MG63 (cell line): ENCODE measurements around the gene KCNN3. TPM values are rescaled to one million over a fixed set of nuclear protein-coding genes. Genes with fewer than 3 reads are reported as not detected.

Source experiments
- DNase-seq: peaks from one replicate; pipeline ENCODE4 v3.0.0-alpha.2; 2020
- H3K27me3 ChIP-seq: fragments of 250-450 bp; sonication (Bioruptor Pico); 2 replicates; pipeline ENCODE4 v1.5.1; 2020; ENCODE audit warnings: mild to moderate bottlenecking, moderate library complexity
- H3K36me3 ChIP-seq: fragments of 250-450 bp; sonication (Bioruptor Pico); 2 replicates; pipeline ENCODE4 v1.5.1; 2020; ENCODE audit warnings: mild to moderate bottlenecking, moderate library complexity
- H3K4me3 ChIP-seq: fragments of 250-450 bp; sonication (Bioruptor Pico); 2 replicates; pipeline ENCODE4 v1.5.1; 2020; ENCODE audit warnings: mild to moderate bottlenecking, moderate library complexity
- H3K9me3 ChIP-seq: fragments of 250-450 bp; sonication (Bioruptor Pico); 2 replicates; pipeline ENCODE4 v1.5.1; 2020; ENCODE audit warnings: mild to moderate bottlenecking, moderate library complexity
- total RNA-seq: library from RNA; depleted of rRNA; stranded (reverse); fragments of >200 nt; shearing (Covaris generic); gene quantifications from 2 replicates; pipeline ENCODE4 v1.2.3, GENCODE V29; 2014; ENCODE audit warnings: low replicate concordance

Gene KCNN3
- total RNA-seq, 1 experiment from 2014 or later: 1.6 TPM

GRCh38 chr1:154764181-154764580, 105.9 kb downstream of the KCNN3 start:
- Histone ChIP-seq H3K9me3 (no peaks in the 10 kb centered on the region), H3K36me3 (no peaks in the 10 kb centered on the region), H3K27me3 (peaks cover 44% of the 10 kb centered on the region)

DNA sequence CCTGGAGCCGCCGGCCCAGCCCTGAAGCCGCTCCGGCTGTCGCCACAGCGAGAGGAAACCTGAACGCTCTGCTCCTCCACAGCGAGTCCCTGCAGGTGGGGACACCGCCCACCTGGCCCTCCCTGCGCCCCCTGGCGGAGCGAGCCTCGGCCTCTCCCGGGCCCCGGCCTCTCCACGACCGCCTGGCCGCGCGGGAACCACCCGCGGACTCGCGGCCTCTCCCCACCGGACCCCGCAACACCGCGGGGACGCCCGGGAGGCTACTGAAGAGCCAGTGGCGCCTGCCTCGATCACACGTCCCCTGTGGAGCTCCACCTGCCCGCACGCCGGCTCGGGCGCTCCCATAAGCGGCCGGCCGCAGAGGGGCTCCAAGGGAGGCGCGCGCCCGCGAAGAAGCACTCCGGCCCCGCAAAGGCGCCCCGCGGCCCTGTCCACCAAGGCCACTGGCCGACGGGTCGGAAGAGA, 109.6 kb downstream of the KCNN3 start:
- Histone ChIP-seq H3K9me3 (no peaks in the 10 kb centered on the region), H3K27me3 (peaks cover 41% of the 10 kb centered on the region), H3K36me3 (no peaks in the 10 kb centered on the region), H3K4me3 (no peak overlapping the region)
- DNase-seq: no peak

More at GRCh38 chr1:154764181-154764580, 105.9 kb downstream of the KCNN3 start:
- no peak for DNase-seq
- H3K4me3 ChIP-seq: no peak overlapping the region

GRCh38 chr1:154759793-154760192, 110.3 kb downstream of the KCNN3 start:
- H3K27me3 ChIP-seq: peaks cover 36% of the 10 kb centered on the region
- H3K36me3 ChIP-seq: no peaks in the 10 kb centered on the region
- DNase-seq: no peak
- no peaks in the 10 kb centered on the region for H3K9me3 ChIP-seq
- no peak overlapping the region for H3K4me3 ChIP-seq

GRCh38 chr1:154759196-154759595, 110.9 kb downstream of the KCNN3 start:
- no peaks in the 10 kb centered on the region for H3K9me3 ChIP-seq
- no peaks in the 10 kb centered on the region for H3K36me3 ChIP-seq
- peaks cover 30% of the 10 kb centered on the region for H3K27me3 ChIP-seq
- DNase-seq: no peak
- no peak overlapping the region for H3K4me3 ChIP-seq

DNA sequence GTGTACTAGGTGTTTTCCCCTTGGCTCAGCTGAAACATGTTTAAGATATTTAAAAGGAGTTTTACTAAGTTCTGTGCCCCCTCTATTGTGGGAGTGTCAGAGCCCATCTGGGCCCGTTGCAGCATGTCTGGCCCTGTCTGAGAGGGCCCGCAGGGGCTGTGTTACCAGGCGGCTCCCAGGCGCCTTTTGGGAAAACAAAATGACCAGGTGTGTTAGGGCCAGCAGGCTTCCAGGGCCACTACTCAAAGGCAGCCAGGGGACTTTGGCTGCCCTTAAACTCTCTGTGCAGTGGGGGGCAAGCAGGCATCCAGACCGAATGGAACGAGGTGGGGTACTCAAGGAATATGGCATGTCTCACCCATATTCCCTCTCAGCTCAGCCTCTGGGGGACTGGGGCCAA, 111.7 kb downstream of the KCNN3 start:
- no peak for DNase-seq
- H3K9me3 ChIP-seq: no peaks in the 10 kb centered on the region
- no peaks in the 10 kb centered on the region for H3K36me3 ChIP-seq
- H3K4me3 ChIP-seq: no peak overlapping the region
- H3K27me3 ChIP-seq: peaks cover 21% of the 10 kb centered on the region

DNA sequence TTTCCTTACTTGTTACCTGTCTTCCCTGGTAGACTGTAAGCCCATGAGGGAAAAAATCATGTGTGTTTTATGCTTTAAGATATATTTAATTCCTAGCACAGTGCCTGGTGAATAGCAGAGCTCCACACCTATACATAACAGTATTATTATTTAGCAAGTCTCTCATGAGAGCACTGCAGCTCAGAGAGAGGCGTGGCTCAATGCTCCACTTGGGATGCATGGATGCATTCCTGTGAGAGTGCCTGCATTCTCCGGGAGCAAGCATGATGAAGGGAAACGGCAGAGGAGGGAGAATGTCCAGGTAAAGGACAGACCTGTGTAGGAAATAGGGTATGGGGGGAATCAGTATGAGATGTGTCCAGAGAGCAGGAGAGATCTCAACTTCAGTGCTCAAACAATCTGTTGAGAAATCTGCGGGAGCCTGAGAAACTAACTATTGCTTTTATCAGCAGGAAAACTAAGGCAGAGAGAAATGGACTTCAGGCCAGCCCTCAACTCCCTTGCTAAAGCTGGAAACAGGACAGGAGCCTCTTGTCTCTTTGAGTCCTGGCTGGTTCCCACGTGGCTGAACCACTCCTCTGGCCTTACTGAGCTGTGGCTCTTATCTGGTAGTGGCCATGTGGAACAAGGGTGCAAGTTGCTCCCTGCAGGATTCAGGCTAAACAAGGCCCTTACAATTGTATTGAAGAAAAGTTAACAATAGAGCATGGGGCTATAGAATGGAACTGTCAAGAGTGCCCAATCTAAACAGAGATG, 113.1 kb downstream of the KCNN3 start:
- H3K9me3 ChIP-seq: no peaks in the 10 kb centered on the region
- H3K4me3 ChIP-seq: no peak overlapping the region
- H3K36me3 ChIP-seq: no peaks in the 10 kb centered on the region
- H3K27me3 ChIP-seq: peaks cover 9% of the 10 kb centered on the region
- DNase-seq: no peak

- Histone ChIP-seq H3K27me3 (peaks cover 2% of the 10 kb centered on the region), H3K36me3 (no peaks in the 10 kb centered on the region), H3K9me3 (no peaks in the 10 kb centered on the region), H3K4me3 (no peak overlapping the region)
- DNase-seq: peak; percentile 68
Measured at GRCh38 chr1:154755858-154756730, 114.0 kb downstream of the KCNN3 start.

- no peak overlapping the region for H3K4me3 ChIP-seq
- no peaks in the 10 kb centered on the region for H3K9me3 ChIP-seq
- no peak for DNase-seq
- no peaks in the 10 kb centered on the region; the same call in 1 of the 2 replicates for H3K27me3 ChIP-seq
- H3K36me3 ChIP-seq: no peaks in the 10 kb centered on the region
Measured at GRCh38 chr1:154753426-154753825, 116.7 kb downstream of the KCNN3 start.

DNA sequence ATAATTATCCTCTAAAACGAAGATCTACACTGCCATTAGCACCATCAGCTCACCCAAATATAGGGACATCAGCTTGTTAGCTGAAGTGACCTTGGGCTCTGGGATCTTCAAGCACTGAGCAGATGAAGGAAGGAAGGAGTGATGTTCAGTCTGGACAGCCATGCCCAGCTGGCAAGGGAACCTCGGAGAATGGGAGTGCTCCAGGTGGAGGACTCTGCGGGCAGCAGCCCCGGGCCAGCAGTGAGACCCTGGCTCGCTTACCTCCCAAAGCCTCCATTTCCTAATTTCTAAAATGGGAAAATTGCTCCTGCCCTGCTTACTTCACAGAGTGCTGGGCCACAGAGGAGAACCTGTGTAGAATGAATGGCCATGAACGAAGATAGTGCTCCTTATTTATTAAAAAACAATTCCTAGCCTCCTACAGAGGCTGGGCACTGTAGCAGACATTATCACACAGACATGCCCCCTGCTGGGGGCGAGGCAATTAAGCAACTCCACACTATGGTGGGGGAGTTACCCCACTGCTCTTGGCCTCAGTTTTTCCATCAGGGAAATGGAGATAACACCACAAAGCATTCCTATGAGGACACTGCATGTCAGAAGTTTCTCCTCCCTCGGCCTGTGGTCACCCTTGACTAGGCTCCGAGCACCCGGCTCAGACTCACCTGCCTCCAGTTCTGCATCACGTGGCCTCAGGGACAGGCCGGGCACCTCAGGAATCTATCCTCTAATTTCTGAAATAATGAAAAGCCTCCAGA, 117.6 kb downstream of the KCNN3 start:
- no peak for DNase-seq
- H3K36me3 ChIP-seq: no peaks in the 10 kb centered on the region
- H3K9me3 ChIP-seq: no peaks in the 10 kb centered on the region
- H3K4me3 ChIP-seq: no peak overlapping the region
- H3K27me3 ChIP-seq: no peaks in the 10 kb centered on the region; the same call in 1 of the 2 replicates

- no peak for DNase-seq
- no peaks in the 10 kb centered on the region; the same call in 1 of the 2 replicates for H3K27me3 ChIP-seq
- H3K9me3 ChIP-seq: no peaks in the 10 kb centered on the region
- H3K36me3 ChIP-seq: no peaks in the 10 kb centered on the region
- no peak overlapping the region for H3K4me3 ChIP-seq
Measured at GRCh38 chr1:154751690-154752089, 118.4 kb downstream of the KCNN3 start.

DNA sequence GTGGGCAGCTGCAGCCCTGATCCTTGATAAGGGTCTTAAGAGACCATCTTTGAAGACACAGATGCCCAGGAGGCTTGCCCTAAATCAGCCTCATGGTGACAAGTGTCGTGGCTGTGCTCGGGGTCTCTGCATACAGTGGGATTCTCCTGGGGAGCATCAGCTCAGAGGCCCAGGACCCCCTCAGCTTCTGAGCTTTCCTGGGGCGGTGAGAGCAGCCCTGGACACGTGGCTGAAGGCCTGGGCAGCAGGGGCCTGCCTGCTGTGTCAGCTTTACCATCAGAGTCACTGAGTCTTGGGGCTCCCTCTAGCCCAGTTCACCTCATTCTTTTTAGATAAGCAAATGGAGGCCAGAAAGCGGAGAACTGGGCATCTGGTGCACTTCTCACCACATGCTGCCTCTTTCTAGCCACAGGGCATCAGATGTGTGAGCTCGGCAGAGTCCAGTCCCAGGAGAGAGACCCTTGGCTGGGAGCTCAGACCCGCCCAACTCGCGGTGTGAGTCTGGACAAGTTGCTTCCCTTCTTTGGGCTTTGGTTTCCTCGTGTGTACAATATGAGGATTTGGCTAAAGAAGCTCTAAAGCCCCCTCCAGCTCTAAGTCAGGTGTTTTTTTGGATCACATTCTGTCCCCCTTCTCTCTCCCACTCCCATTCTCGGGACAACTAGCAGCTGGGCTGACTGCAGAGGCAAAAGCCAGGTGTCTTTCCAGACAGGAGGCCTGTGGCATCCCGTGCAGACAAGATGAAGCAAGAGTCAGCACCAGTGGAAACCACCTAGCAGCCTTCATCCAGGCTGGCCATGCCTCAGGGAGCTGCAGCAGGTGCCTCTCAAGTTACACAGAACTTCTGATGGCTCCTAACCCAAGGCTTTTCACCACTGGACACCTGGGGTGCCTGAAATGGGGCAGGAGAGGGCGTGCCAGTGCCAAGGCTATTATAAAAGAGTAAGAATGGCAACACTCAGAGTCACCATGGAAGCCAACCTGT, 119.1 kb downstream of the KCNN3 start:
- H3K27me3 ChIP-seq: no peaks in the 10 kb centered on the region; the same call in 1 of the 2 replicates
- no peak for DNase-seq
- H3K9me3 ChIP-seq: no peaks in the 10 kb centered on the region
- no peaks in the 10 kb centered on the region for H3K36me3 ChIP-seq
- no peak overlapping the region for H3K4me3 ChIP-seq

DNA sequence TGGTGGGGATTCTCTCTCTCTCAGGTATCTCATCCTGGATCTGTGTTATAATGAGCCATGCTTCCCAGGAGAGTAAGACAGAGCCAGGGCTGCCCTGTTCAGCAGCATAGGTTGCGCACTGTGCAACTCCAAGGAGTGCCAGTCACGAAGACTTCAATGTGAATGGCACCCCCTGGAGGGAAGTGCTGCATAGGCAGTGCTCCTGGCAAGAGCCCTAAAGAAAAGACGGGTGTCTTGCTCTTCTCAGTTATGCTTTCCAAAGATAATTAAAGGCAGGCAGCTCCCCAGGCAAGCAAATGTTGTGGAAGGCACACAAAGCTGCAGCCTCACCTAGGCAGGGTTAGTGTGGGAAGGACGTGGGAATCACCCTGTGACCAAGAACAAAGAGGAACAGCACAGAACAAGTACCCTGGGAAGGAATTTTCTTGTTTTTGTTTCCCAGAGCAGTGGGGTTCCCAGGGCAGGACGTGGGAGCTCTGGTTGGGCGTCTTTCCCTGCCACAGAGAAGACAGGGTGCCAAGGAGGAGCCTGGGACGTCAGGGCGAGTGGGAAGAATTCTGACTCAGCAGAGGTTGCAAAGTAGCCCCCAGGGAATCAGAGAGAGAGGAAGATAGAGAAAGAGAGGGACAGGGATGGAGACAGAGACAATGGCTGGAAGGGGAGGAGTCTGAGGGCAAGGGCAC, 120.9 kb downstream of the KCNN3 start:
- Histone ChIP-seq H3K9me3 (no peaks in the 10 kb centered on the region), H3K27me3 (no peaks in the 10 kb centered on the region), H3K4me3 (no peak overlapping the region), H3K36me3 (no peaks in the 10 kb centered on the region)
- DNase-seq: peak; percentile 56

DNA sequence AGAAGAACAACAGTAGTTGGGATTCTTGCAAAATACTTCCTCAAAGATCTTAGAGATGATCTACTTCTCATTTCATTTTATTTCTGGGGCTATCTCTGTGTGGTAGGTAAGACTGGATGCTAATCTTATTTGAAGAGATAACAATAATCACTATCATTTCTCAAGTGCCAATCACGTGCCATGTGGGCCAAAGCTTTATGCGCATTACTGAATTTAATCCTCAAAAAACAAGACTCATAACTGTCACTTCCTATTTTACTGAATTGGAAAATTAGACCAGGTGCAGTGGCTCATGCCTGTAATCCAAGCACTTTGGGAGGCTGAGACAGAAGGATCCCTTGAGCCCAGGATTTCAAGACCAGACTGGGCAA, 121.7 kb downstream of the KCNN3 start:
- no peak for DNase-seq
- Histone ChIP-seq H3K27me3 (no peaks in the 10 kb centered on the region), H3K36me3 (no peaks in the 10 kb centered on the region), H3K9me3 (no peaks in the 10 kb centered on the region), H3K4me3 (no peak overlapping the region)

DNA sequence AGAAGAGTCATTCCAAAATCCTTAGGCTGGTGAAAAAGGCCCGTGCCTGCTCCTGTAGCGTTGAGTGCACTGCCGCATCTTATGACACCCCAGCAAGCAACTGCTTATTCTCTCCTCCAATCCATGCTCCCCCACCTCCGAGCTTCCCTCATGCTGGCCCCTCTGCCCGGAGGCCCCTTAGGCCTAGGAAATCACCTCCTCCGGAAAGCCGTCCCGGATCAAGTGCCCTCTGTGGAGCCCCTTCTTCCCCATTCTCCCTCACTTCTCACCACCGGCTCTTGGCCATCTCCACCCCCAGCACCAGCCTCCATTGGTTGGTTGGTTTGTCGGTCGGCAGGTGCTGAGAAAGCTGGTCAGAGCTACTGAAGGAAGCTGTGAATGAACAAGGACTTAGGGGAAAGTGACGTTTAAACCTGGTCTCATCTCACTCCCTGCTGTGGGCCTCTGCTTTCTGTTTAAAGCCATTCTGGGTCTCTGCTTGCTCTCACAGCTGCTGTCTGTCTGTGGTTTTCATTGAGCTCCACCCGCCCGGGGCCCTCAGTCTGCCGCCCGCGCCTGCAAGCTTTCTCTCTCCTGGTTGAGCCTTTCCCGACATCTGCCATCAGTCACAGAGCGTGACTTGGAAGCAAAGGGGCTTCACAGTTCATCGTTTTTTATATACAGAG, 122.2 kb downstream of the KCNN3 start:
- DNase-seq: no peak
- Histone ChIP-seq H3K4me3 (no peak overlapping the region), H3K27me3 (no peaks in the 10 kb centered on the region), H3K36me3 (no peaks in the 10 kb centered on the region), H3K9me3 (no peaks in the 10 kb centered on the region)

DNA sequence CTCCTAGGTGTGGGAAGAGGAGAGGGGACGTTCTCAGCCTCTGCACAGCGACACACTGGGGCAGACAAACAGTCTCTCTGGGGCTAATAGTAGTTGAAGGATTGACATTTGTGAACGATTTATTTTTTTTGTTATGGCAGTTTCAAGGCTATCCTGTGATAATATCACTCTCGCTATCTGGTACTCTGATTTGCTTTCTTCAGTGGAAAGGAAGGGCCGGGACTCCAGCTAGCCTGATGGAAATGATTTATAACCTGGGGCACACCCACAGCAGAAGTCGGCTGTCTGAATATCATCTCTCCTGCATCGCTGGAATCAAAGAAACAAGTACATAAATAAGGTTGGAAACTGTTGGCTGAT, 122.7 kb downstream of the KCNN3 start:
- H3K9me3 ChIP-seq: no peaks in the 10 kb centered on the region
- no peaks in the 10 kb centered on the region for H3K36me3 ChIP-seq
- no peak overlapping the region for H3K4me3 ChIP-seq
- no peak for DNase-seq
- no peaks in the 10 kb centered on the region for H3K27me3 ChIP-seq
